Frontal cortex (tissue), 4 donors: ENCODE measurements around the gene AFAP1. TPM values are rescaled to one million over a fixed set of nuclear protein-coding genes. Genes with fewer than 3 reads are reported as not detected.

ENCODE experiments used
- DNase-seq, 2 donors: peaks; one replicate each; pipeline ENCODE4 v3.0.0; 2012; ENCODE audit warnings: low spot score in 2 of 2
- FAIRE-seq: peaks from 2 replicates; lab custom pipeline; 2012; peaks lifted over from hg19 to GRCh38; lab: Jason Lieb, UNC
- total RNA-seq: library from RNA; depleted of rRNA; stranded (reverse); fragments of >200 nt; gene quantifications from one replicate; pipeline ENCODE4 v1.2.3, GENCODE V29; 2014
- donor health status: control.
- donor health status: control.
- donor health status: control.

The AFAP1 gene
- total RNA-seq, 1 donor from 2014 or later, result 45.2 TPM

- FAIRE-seq (no peak), DNase-seq (no peak)
Measured at GRCh38 chr4:7781366-7781765, 158.3 kb downstream of the AFAP1 start.

GRCh38 chr4:7780751-7781348 lies 158.8 kb downstream of the AFAP1 start:
- no peak for FAIRE-seq
- no peak for DNase-seq

GRCh38 chr4:7779432-7779768 lies 160.3 kb downstream of the AFAP1 start:
- DNase-seq (no peak), FAIRE-seq (no peak)

- DNase-seq (no peak), FAIRE-seq (no peak)
Measured at GRCh38 chr4:7778510-7779431, 160.9 kb downstream of the AFAP1 start.

GRCh38 chr4:7777871-7778509 lies 161.7 kb downstream of the AFAP1 start:
- FAIRE-seq (no peak), DNase-seq (no peak)

GRCh38 chr4:7777017-7777710 lies 162.5 kb downstream of the AFAP1 start:
- DNase-seq, result no peak
- FAIRE-seq, result no peak

- FAIRE-seq (no peak), DNase-seq (no peak)
Measured at GRCh38 chr4:7775396-7775795, 164.3 kb downstream of the AFAP1 start.

- FAIRE-seq, result no peak
- no peak for DNase-seq
Measured at GRCh38 chr4:7774301-7775294, 165.1 kb downstream of the AFAP1 start.

GRCh38 chr4:7773401-7774180 lies 166.1 kb downstream of the AFAP1 start:
- no peak for FAIRE-seq
- no peak for DNase-seq

- DNase-seq (no peak), FAIRE-seq (no peak)
Measured at GRCh38 chr4:7772711-7773385, 166.8 kb downstream of the AFAP1 start.

- no peak for FAIRE-seq
- DNase-seq, result no peak
Measured at GRCh38 chr4:7771541-7772507, 167.8 kb downstream of the AFAP1 start.

GRCh38 chr4:7771056-7771455 lies 168.6 kb downstream of the AFAP1 start:
- DNase-seq (no peak), FAIRE-seq (no peak)

- no peak for FAIRE-seq
- no peak for DNase-seq
Measured at GRCh38 chr4:7770224-7771050, 169.2 kb downstream of the AFAP1 start.

GRCh38 chr4:7769396-7770223 lies 170.1 kb downstream of the AFAP1 start:
- DNase-seq (no peak), FAIRE-seq (no peak)

- FAIRE-seq, result no peak
- DNase-seq, result no peak
Measured at GRCh38 chr4:7768736-7769135, 170.9 kb downstream of the AFAP1 start.
